HEK293T (cell line): ENCODE measurements around the gene CCND1.
"Not testable (repeated sequence)": the region's sequence is repeated elsewhere in the genome, so short reads cannot be mapped to it uniquely, and the experiment has no call there.

ENCODE experiments used
- CTCF ChIA-PET: fragments of 350-600 bp; formaldehyde crosslinking; extraction: SDS; loops from one replicate; lab custom pipeline; 2021; ENCODE audit warnings: antibody characterized with exemption, inconsistent platforms; lab: Yijun Ruan, JAX
- POLR2A ChIA-PET: fragments of 350-600 bp; formaldehyde crosslinking; extraction: SDS; loops from one replicate; lab custom pipeline; 2020; ENCODE audit warnings: antibody characterized with exemption, inconsistent platforms; lab: Yijun Ruan, JAX
- DNase-seq: peaks from one replicate; pipeline ENCODE4 v3.0.0; 2012; ENCODE audit warnings: mixed read lengths; ENCODE audit errors: extremely low spot score
- ARNT ChIP-seq: fragments of 450-650 bp; IDR thresholded peaks from 2 replicates; pipeline ENCODE4 v1.6.1; 2017; ENCODE audit warnings: mild to moderate bottlenecking
- BHLHE40 ChIP-seq: fragments of 450-650 bp; IDR thresholded peaks from 2 replicates; pipeline ENCODE4 v1.6.1; 2016; ENCODE audit warnings: mild to moderate bottlenecking, moderate library complexity, borderline replicate concordance
- CTBP1 ChIP-seq: fragments of 450-650 bp; IDR thresholded peaks from 2 replicates; pipeline ENCODE4 v1.6.1; 2016; ENCODE audit warnings: borderline replicate concordance
- ELF4 ChIP-seq: fragments of 450-650 bp; IDR thresholded peaks from 2 replicates; pipeline ENCODE4 v1.6.1; 2017; ENCODE audit warnings: antibody characterized with exemption
- FOXA1 ChIP-seq: fragments of 450-650 bp; IDR thresholded peaks from 2 replicates; pipeline ENCODE4 v1.6.1; 2016; ENCODE audit warnings: mild to moderate bottlenecking
- FOXK2 ChIP-seq: fragments of 450-650 bp; IDR thresholded peaks from 2 replicates; pipeline ENCODE4 v1.6.1; 2016; ENCODE audit warnings: mild to moderate bottlenecking
- FOXM1 ChIP-seq: fragments of 450-650 bp; IDR thresholded peaks from 2 replicates; pipeline ENCODE4 v1.6.1; 2017; ENCODE audit warnings: mild to moderate bottlenecking, borderline replicate concordance
- HDGF ChIP-seq: fragments of 450-650 bp; IDR thresholded peaks from 2 replicates; pipeline ENCODE4 v1.6.1; 2017; ENCODE audit warnings: antibody characterized with exemption, borderline replicate concordance
- L3MBTL2 ChIP-seq: fragments of 450-650 bp; conservative IDR thresholded peaks from 2 replicates; pipeline ENCODE4 v1.6.1; 2016; ENCODE audit warnings: mild to moderate bottlenecking
- LEF1 ChIP-seq: fragments of 450-650 bp; IDR thresholded peaks from 2 replicates; pipeline ENCODE4 v1.6.1; 2017; ENCODE audit warnings: mild to moderate bottlenecking, borderline replicate concordance
- NFRKB ChIP-seq: fragments of 450-650 bp; IDR thresholded peaks from 2 replicates; pipeline ENCODE4 v1.6.1; 2016; ENCODE audit warnings: mild to moderate bottlenecking, moderate library complexity
- PKNOX1 ChIP-seq: fragments of 450-650 bp; IDR thresholded peaks from 2 replicates; pipeline ENCODE4 v1.6.1; 2016
- SP1 ChIP-seq: fragments of 450-650 bp; IDR thresholded peaks from 2 replicates; pipeline ENCODE4 v1.6.1; 2017
- SUZ12 ChIP-seq: fragments of 450-650 bp; IDR thresholded peaks from 2 replicates; pipeline ENCODE4 v1.6.1; 2016; ENCODE audit warnings: mild to moderate bottlenecking
- TARDBP ChIP-seq: fragments of 450-650 bp; IDR thresholded peaks from 2 replicates; pipeline ENCODE4 v1.6.1; 2016
- ZNF384 ChIP-seq: fragments of 450-650 bp; IDR thresholded peaks from 2 replicates; pipeline ENCODE4 v1.6.1; 2016

The CCND1 gene

GRCh38 chr11:69691463-69691862 lies 50.5 kb downstream of the CCND1 start:
- TF ChIP-seq ELF4 (no peak), PKNOX1 (no peak)
- ChIA-PET CTCF (no interaction called here), POLR2A (no interaction called here)
- DNase-seq, result no peak

GRCh38 chr11:69692422-69692821 lies 51.5 kb downstream of the CCND1 start:
- no peak for DNase-seq
- TF ChIP-seq FOXM1, result no peak
- no peak for TF ChIP-seq ZNF384
- no peak for TF ChIP-seq PKNOX1
- TF ChIP-seq HDGF, result no peak
- TF ChIP-seq SUZ12, result no peak
- TF ChIP-seq NFRKB, result no peak
- no peak for TF ChIP-seq ELF4
- no peak for TF ChIP-seq FOXA1
- TF ChIP-seq TARDBP, result no peak
- TF ChIP-seq BHLHE40, result no peak
- TF ChIP-seq SP1, result no peak
- no peak for TF ChIP-seq L3MBTL2
- TF ChIP-seq CTBP1, result no peak
- no peak for TF ChIP-seq LEF1
- no peak for TF ChIP-seq ARNT
- no peak for TF ChIP-seq FOXK2
- POLR2A ChIA-PET, result no interaction called here
- CTCF ChIA-PET, result no interaction called here

GRCh38 chr11:69694781-69695180 lies 53.8 kb downstream of the CCND1 start:
- ChIA-PET POLR2A (no interaction called here), CTCF (no interaction called here)
- DNase-seq, result no peak
- TF ChIP-seq FOXA1 (no peak), ZNF384 (no peak), FOXK2 (no peak), ARNT (no peak), ELF4 (no peak)

- ChIA-PET CTCF (no interaction called here), POLR2A (no interaction called here)
- no peak for DNase-seq
- TF ChIP-seq FOXM1 (no peak), ARNT (no peak), ZNF384 (no peak), FOXA1 (no peak), PKNOX1 (no peak), ELF4 (no peak)
Observed at GRCh38 chr11:69695581-69695980, 54.6 kb downstream of the CCND1 start.

- CTCF ChIA-PET, result interaction anchor here (0.6 kb wide), 1 partner anchor 46 kb away, joined by 4 read pairs; no protein-coding TSS in a partner anchor
Observed at GRCh38 chr11:69695995-69696394, 55.0 kb downstream of the CCND1 start.

GRCh38 chr11:69696749-69697468 lies 56.0 kb downstream of the CCND1 start:
- ChIA-PET CTCF (interaction anchor here (0.6 kb wide), 1 partner anchor 47 kb away, joined by 4 read pairs; no protein-coding TSS in a partner anchor), POLR2A (no interaction called here)
- DNase-seq, result no peak
- TF ChIP-seq PKNOX1 (peak; percentile 51; the same call in 1 of the 2 replicates), NFRKB (no peak)

More at GRCh38 chr11:69695995-69696394, 55.0 kb downstream of the CCND1 start:
- DNase-seq, POLR2A ChIA-PET: not testable (repeated sequence)

- POLR2A ChIA-PET, result no interaction called here
- CTCF ChIA-PET, result no interaction called here
- TF ChIP-seq FOXM1 (no peak), ARNT (no peak), L3MBTL2 (no peak)
- DNase-seq, result no peak
Observed at GRCh38 chr11:69697469-69697843, 56.5 kb downstream of the CCND1 start.

GRCh38 chr11:69697861-69698260 lies 56.9 kb downstream of the CCND1 start:
- no peak for DNase-seq
- TF ChIP-seq L3MBTL2 (no peak), ARNT (no peak), ELF4 (no peak), FOXK2 (no peak), LEF1 (no peak), FOXA1 (no peak), FOXM1 (no peak), ZNF384 (no peak), PKNOX1 (no peak), BHLHE40 (no peak), SP1 (no peak)
- ChIA-PET CTCF (no interaction called here), POLR2A (no interaction called here)
